Right lobe of liver (tissue), 4 donors: ENCODE measurements around the gene CCDC174.

Source experiments
- POLR2A ChIP-seq: fragments of 450-650 bp; IDR thresholded peaks from one replicate; pipeline ENCODE4 v1.6.1; 2017; ENCODE audit warnings: antibody characterized with exemption, mild to moderate bottlenecking
- TF ChIP-seq, protein P1 (sequence below), 4 donors: fragments of 200-600 bp in 3 of 4; fragments of 450-650 bp in 1 of 4; IDR thresholded peaks; one replicate each; pipeline versions ENCODE4 v1.5.1 to v1.8.0; 2016 to 2022; ENCODE audit warnings: antibody characterized with exemption in 4 of 4, mild to moderate bottlenecking in 2 of 4
- donor health status: DM: no; HTN: no; CAD: no.
- donor health status: DM: no; HTN: no; CAD: no.
- donor health status: DM: no; HTN: yes; CAD: no.

- TF ChIP-seq, protein P1, sequence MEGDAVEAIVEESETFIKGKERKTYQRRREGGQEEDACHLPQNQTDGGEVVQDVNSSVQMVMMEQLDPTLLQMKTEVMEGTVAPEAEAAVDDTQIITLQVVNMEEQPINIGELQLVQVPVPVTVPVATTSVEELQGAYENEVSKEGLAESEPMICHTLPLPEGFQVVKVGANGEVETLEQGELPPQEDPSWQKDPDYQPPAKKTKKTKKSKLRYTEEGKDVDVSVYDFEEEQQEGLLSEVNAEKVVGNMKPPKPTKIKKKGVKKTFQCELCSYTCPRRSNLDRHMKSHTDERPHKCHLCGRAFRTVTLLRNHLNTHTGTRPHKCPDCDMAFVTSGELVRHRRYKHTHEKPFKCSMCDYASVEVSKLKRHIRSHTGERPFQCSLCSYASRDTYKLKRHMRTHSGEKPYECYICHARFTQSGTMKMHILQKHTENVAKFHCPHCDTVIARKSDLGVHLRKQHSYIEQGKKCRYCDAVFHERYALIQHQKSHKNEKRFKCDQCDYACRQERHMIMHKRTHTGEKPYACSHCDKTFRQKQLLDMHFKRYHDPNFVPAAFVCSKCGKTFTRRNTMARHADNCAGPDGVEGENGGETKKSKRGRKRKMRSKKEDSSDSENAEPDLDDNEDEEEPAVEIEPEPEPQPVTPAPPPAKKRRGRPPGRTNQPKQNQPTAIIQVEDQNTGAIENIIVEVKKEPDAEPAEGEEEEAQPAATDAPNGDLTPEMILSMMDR (IDR thresholded peaks at IDR 0.05): no peak
- TF ChIP-seq POLR2A: no peak
These were observed 6.1 kb upstream of the CCDC174 start for GRCh38 chr3:14645453-14645852.
